GM20431 (cell line): Measurements from ENCODE around the gene GRK7.
"Not testable (repeated sequence)": the region's sequence is repeated elsewhere in the genome, so short reads cannot be mapped to it uniquely, and the experiment has no call there.

Experiments
- in situ Hi-C: fragments of 300-500 bp; cut with MseI, MboI; formaldehyde crosslinking; loops from one replicate; pipeline ENCODE4 v1.15.0; 2020; ENCODE audit warnings: low sequenced_read_pairs; ENCODE audit not compliant: unreplicated experiment

Gene GRK7

DNA sequence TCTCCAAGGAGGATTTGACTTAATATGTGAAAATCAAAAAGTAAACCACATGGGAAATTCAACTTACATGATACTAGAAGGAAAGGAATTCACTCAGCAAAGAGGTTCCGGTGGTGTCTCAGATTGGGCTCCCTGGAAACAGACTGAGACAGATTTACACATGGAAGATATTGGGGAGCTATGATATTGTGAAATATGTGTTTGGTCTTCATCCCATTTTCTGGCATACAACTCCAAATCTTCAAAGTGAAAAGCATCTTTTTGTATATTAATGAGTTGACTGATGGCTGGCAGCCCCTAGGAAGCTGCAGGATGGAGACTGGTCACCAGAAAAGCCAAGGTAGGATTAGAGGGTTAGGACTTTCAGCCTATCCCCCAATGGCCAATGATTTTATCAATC is 29.3 kb downstream of the GRK7 start:
- in situ Hi-C loops = no loop called here

DNA sequence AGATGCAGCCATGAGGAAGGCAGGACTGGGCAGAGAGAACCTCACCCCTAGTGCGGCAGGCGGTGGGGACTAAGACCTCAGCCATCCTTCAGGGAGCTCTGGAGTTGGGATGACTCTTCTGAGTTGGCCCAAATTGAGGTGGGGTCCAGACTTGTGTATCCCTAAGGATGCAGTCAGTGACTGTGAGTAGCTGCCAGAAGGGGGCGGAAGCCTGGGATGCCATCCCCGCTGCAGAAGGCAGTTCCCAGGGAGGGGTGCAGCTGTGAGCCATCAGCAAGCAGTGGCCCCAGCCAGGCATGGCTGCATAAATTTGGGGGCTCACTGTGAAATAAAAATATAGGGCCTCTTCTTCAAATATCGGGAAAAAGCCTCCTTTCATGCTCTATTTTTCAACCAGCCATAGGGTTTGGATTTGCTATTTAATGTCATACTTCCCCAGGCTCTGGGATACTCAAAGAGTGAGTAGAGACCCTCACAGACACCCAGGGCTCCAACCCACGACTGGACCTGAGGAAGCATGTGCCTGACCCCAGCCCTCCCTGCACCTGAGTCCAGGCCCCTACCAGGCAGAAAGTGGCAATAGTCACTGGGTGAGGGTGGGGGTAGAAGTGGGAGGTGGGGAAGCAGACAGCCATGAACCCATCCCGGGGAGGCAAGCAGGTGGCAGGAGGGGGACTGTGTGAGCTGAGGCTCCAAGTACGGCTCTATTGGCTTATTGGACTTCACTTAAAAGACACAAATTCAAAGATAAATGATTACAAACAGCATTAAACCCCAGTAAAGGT is 30.5 kb downstream of the GRK7 start:
- in situ Hi-C loops = no loop called here

- in situ Hi-C loops = no loop called here
Observed at GRCh38 chr3:141795276-141795675, 32.1 kb downstream of the GRK7 start.

DNA sequence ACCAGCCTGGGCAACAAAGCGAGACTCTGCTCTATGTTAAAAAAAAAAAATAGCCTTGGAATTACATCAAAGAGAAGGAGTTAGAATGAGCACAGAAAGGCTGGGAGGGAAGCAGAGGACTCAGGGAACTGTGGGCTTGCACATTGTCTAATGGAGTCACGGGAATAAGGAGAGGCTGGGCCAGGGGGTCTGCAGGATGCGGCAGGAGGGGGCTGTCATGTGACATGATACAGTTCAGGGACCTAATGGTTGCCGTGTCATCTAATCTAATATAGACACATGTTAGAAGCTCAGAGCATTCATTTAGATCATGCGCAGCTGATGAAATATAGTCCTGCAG is 32.5 kb downstream of the GRK7 start:
- in situ Hi-C loops = no loop called here

- in situ Hi-C loops = no loop called here
Observed at GRCh38 chr3:141796081-141796888, 33.1 kb downstream of the GRK7 start.

DNA sequence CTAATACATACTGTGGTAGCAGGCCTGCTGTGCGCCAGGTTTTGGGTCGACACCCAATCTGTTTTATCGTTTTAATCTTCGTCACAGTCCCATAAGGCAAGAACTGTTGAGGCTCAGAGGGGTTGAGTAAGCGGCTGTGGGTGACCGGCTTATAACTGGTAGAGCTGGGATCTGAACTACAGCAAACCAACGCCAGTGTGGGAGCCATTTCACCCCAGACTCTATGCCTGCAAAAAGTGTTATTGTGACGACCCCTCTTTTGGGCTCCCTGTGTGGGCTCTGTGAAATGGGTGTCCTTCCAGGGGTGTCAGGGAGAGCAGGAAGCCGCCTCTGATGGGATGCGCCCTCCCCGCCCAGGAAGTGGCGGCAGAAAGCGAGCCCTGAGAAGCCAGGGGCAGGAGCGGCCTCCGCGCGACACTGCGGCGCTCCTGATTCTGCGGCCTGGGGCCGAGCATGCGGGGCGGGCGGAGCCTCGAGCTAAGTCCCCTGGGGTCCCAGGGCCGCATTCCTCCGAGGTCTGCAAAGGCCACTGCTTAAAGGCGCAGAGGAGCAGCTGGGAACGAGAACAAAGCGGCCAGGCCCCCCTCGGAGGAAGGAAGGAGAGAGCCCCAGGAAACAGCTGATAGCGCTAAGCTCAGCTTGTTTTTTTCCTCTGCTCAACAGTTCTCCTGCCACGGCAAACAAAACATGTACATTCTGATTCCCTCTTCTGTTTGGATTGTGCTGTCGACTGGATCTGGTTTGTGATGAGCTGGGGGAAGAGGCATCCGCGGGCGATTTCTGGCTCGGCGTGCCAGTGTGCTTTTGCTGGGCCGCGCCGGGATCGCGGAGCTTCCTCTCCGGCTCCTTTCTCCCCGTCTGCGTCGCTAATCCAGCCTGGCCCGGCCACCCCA is 33.9 kb downstream of the GRK7 start:
- in situ Hi-C loops = no loop called here

DNA sequence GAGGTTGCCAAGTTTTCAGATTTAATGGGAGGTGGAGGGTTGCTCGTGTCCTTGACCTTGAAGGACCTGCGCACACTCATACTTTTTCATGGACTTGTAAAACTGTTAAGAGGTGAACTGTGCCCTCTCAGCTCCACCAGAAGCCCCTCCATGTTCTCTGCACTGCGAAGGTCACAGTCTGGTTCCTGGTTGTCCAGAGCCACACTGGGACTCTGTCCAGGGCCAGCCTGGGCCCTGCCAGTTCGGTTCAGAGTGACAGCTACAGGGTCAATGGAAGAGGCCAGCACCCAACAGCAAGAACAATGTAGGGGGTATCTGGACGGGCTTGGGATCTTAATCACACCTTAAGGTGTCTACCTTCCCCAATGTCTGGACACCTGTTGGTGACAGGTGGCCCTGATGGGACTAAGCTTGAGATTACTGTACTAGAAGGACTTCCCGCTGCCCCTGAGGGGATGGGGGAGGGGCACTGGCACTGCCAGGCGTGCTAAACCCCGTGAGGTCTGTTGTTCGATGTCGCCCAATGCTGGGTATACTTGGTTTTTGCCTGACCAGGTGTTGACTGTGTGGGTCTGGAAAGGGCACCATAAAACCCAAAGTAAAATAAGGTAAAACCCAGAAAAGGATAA is 34.7 kb downstream of the GRK7 start:
- in situ Hi-C loops = no loop called here

GRCh38 chr3:141798448-141798845 is 35.2 kb downstream of the GRK7 start:
- in situ Hi-C loops = no loop called here

DNA sequence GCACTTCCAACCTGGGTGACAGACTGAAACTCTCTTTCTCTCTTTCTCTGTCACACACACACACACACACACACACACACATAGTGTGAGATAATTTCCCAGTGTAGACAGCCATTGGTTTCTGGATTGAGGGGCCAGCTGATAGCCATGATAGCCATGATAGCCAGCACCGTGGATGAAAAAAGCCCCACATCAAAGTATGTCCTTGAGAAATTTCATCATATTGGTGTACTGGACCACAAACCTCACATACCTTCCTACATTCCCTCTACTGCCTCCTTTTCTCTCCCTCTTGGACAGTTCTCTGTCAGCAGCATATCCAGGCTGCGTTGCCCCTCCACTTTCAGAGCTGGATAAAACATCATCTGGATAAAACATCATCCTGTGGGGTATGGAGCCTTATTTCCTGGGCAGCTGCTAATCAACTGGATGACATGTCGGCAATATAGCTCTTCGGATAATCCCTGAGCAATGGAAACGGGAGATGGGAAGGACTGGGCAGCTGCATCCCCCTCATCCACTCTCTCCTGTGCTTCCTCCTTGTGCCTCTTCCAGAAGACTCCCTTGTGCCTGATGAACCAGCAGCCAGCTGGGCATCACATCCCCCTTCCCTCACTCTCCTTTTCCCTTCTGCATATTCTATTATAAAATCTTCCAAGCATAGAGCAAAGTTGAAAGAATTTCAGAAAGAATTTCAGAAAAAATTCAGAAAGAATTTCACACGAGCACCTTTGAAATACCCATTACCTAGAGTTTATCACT is 39.3 kb downstream of the GRK7 start:
- in situ Hi-C loops = no loop called here

GRCh38 chr3:141803538-141803937 is 40.3 kb downstream of the GRK7 start:
- in situ Hi-C loops = not testable (repeated sequence)

DNA sequence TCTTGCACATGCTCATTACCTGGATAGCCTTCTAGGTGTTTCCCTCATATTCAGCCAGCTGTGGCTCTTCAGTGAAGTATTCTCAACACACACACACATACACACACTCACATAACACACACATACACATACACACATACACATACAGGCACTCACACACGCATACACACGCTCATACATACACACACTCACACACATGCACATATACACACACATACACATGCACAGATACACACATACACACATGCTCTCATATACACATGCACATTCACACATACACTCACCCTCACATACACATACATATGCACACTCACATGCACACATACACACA is 41.2 kb downstream of the GRK7 start:
- in situ Hi-C loops = no loop called here

- in situ Hi-C loops = no loop called here
Observed at GRCh38 chr3:141804778-141805639, 41.8 kb downstream of the GRK7 start.

DNA sequence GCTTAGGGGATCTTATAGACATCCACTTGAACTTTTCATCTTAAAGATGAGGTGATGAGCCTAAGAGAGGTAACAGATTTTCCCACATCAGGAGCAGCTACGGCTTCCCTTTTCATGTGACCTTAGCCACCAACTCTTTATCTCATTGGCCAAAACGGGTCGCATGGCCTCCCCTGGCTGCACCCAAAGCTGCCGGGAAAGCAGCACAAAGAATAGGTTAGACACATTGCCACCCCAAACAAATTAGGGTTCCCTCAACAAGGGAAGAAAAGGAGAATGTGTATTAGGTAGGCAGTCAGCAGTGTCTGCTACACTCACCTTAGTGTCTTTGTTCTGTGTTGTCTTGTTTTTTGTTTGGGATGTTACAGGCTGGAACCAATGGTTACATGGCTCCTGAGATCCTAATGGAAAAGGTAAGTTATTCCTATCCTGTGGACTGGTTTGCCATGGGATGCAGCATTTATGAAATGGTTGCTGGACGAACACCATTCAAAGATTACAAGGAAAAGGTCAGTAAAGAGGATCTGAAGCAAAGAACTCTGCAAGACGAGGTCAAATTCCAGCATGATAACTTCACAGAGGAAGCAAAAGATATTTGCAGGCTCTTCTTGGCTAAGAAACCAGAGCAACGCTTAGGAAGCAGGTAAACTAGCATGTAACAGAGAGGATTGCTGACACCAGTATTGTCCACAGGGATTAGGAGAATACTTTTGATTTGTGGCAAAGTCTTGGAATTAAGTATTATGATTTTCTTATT is 44.2 kb downstream of the GRK7 start:
- in situ Hi-C loops = no loop called here

- in situ Hi-C loops = no loop called here
Observed at GRCh38 chr3:141808586-141808985, 45.4 kb downstream of the GRK7 start.

DNA sequence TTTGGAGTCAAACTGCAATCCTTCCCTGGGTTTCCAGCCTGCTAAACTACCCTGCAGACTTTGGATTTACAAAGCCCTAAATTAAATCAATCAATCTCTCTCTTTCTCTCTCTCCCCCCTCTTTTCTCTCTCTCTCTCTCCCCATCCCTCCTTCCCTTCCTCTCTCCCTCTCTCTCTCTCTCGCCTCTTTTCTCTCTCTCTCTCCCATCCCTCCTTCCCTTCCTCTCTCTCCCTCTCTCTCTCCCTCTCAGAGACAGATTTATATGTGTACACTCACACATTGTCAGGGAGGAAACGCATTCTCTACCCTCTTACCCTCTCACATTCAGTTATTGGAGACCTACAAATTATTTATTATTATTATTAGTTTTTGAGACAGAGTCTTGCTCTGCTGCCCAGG is 47.0 kb downstream of the GRK7 start:
- in situ Hi-C loops = no loop called here

- in situ Hi-C loops = no loop called here
Observed at GRCh38 chr3:141811348-141811747, 48.1 kb downstream of the GRK7 start.

DNA sequence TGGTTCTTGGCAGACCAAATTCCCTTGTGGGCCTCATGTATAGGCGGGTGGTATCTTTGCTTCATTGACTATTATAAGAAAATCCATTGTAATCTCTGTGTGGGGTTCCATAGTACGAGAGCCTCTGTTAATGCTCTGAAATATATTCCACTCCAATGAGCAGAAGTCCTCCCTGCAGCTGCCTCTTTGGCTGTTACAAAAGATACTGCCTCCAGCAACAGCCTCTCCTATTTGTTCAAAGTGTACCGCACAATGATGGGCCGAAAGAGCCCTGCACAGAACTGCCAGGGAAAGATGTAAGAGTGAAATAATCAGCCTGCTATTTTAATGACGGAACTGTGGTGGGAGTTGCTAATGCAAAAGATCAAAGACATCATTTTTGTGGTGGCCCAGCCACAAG is 48.9 kb downstream of the GRK7 start:
- in situ Hi-C loops = no loop called here

DNA sequence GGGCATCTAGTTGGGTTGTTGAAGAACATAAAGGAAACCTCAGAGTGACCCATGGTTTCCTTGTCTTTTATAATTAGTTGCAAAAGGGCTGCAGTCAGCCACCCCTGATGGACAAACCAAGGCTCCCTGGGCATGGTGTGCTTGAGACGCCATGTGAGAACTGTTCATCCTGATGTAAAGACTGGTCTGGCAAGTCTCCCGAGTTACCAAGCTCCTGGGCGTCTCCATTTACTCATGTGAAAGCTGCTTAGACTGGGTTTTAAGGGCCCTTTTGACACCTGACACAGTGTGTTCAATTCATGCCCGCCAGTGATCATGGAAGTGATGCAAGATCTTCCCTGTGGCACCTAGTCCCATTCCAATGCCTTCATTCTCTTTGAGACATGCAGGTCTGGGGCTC is 49.4 kb downstream of the GRK7 start:
- in situ Hi-C loops = no loop called here
